SK-N-MC (cell line): ENCODE measurements around the gene TSEN2.

ENCODE experiments used
- DNase-seq: peaks from one replicate; pipeline ENCODE4 v3.0.0-alpha.2; 2011; ENCODE audit warnings: low read depth, low spot score
- H3K27ac ChIP-seq: fragments of 200-600 bp; sonication (generic); 2 replicates; pipeline ENCODE4 v1.5.1; 2016; ENCODE audit warnings: mixed run types
- H3K36me3 ChIP-seq: fragments of 200-600 bp; sonication (generic); 2 replicates; pipeline ENCODE4 v1.6.1; 2017; ENCODE audit warnings: antibody characterized with exemption, low read length, mixed read lengths; ENCODE audit not compliant: insufficient read depth
- H3K4me3 ChIP-seq: fragments of 200-600 bp; sonication (generic); 2 replicates; pipeline ENCODE4 v1.5.1; 2016
- H3K9ac ChIP-seq: fragments of 200-600 bp; sonication (generic); 2 replicates; pipeline ENCODE4 v1.8.0; 2017; ENCODE audit warnings: mixed run types, mixed read lengths; ENCODE audit not compliant: insufficient read length
- H3K9me3 ChIP-seq: fragments of 200-600 bp; sonication (generic); 2 replicates; pipeline ENCODE4 v1.6.1; 2017; ENCODE audit warnings: low read depth, mild to moderate bottlenecking, antibody characterized with exemption, low read length, moderate library complexity, mixed read lengths
- EZH2 ChIP-seq: fragments of 200-600 bp; sonication (generic); IDR thresholded peaks from one replicate; pipeline ENCODE4 v1.6.1; 2017; ENCODE audit warnings: antibody characterized with exemption
- FOXP2 ChIP-seq: optimal IDR thresholded peaks from 2 replicates; pipeline ENCODE3; 2011; ENCODE audit warnings: mild to moderate bottlenecking, moderate library complexity; ENCODE audit not compliant: insufficient read depth; ENCODE audit errors: extremely low read length, control extremely low read depth
- POLR2AphosphoS5 ChIP-seq: IDR thresholded peaks from 2 replicates; pipeline ENCODE4 v1.6.1; 2012; ENCODE audit warnings: mild to moderate bottlenecking, low read depth, low read length, borderline replicate concordance

TSEN2 gene

GRCh38 chr3:12513694-12514446 lies 29.6 kb downstream of the TSEN2 start:
- Histone ChIP-seq H3K36me3 (no peaks in the 10 kb centered on the region; the same call in 1 of the 2 replicates), H3K9me3 (no peaks in the 10 kb centered on the region), H3K27ac (no peak overlapping the region), H3K4me3 (no peak overlapping the region), H3K9ac (no peak overlapping the region)
- no peak for DNase-seq
- TF ChIP-seq EZH2 (no peak), POLR2AphosphoS5 (no peak), FOXP2 (no peak)

- TF ChIP-seq FOXP2 (no peak), POLR2AphosphoS5 (no peak), EZH2 (no peak)
Observed at GRCh38 chr3:12515631-12516030, 31.4 kb downstream of the TSEN2 start.

GRCh38 chr3:12516873-12517272 lies 32.6 kb downstream of the TSEN2 start:
- peaks cover 4% of the 10 kb centered on the region; the same call in 1 of the 2 replicates for H3K36me3 ChIP-seq
- H3K9me3 ChIP-seq = no peaks in the 10 kb centered on the region
- no peak for DNase-seq
- no peak overlapping the region for H3K4me3 ChIP-seq
- H3K9ac ChIP-seq = no peak overlapping the region
- no peak overlapping the region for H3K27ac ChIP-seq
- no peak for TF ChIP-seq EZH2
- TF ChIP-seq POLR2AphosphoS5 = no peak
- TF ChIP-seq FOXP2 = no peak

More at GRCh38 chr3:12515631-12516030, 31.4 kb downstream of the TSEN2 start:
- Histone ChIP-seq H3K36me3 (no peaks in the 10 kb centered on the region; the same call in 1 of the 2 replicates), H3K4me3 (no peak overlapping the region), H3K9me3 (no peaks in the 10 kb centered on the region), H3K27ac (no peak overlapping the region), H3K9ac (no peak overlapping the region)
- no peak for DNase-seq

GRCh38 chr3:12518261-12519028 lies 34.2 kb downstream of the TSEN2 start:
- TF ChIP-seq FOXP2 (no peak), POLR2AphosphoS5 (no peak), EZH2 (no peak)
- Histone ChIP-seq H3K36me3 (peaks cover 4% of the 10 kb centered on the region; the same call in 1 of the 2 replicates), H3K9me3 (no peaks in the 10 kb centered on the region), H3K4me3 (no peak overlapping the region), H3K27ac (no peak overlapping the region), H3K9ac (no peak overlapping the region)
- DNase-seq = no peak

GRCh38 chr3:12521010-12521409 lies 36.7 kb downstream of the TSEN2 start:
- 0 out of 2 replicates have a peak, but pooled peaks cover 4% of the 10 kb centered on the region for H3K36me3 ChIP-seq
- DNase-seq = no peak

GRCh38 chr3:12522721-12523120 lies 38.4 kb downstream of the TSEN2 start:
- DNase-seq = no peak
- Histone ChIP-seq H3K27ac (no peak overlapping the region), H3K9ac (no peak overlapping the region), H3K9me3 (no peaks in the 10 kb centered on the region), H3K4me3 (no peak overlapping the region), H3K36me3 (0 out of 2 replicates have a peak, but pooled peaks cover 4% of the 10 kb centered on the region)
- TF ChIP-seq FOXP2 (no peak), EZH2 (no peak), POLR2AphosphoS5 (no peak)

More at GRCh38 chr3:12521010-12521409, 36.7 kb downstream of the TSEN2 start:
- H3K9me3 ChIP-seq = no peaks in the 10 kb centered on the region
- no peak overlapping the region for H3K27ac ChIP-seq
- no peak overlapping the region for H3K4me3 ChIP-seq
- TF ChIP-seq EZH2 (no peak), FOXP2 (no peak), POLR2AphosphoS5 (no peak)
- H3K9ac ChIP-seq = no peak overlapping the region

GRCh38 chr3:12527757-12528143 lies 43.5 kb downstream of the TSEN2 start:
- no peak for TF ChIP-seq FOXP2
- TF ChIP-seq EZH2 = no peak
- TF ChIP-seq POLR2AphosphoS5 = no peak
- Histone ChIP-seq H3K27ac (no peak overlapping the region), H3K9ac (no peak overlapping the region), H3K4me3 (no peak overlapping the region), H3K9me3 (no peaks in the 10 kb centered on the region), H3K36me3 (peaks cover 10% of the 10 kb centered on the region; the same call in 1 of the 2 replicates)
- no peak for DNase-seq

- Histone ChIP-seq H3K27ac (no peak overlapping the region), H3K4me3 (no peak overlapping the region), H3K9me3 (no peaks in the 10 kb centered on the region), H3K36me3 (peaks cover 10% of the 10 kb centered on the region; the same call in 1 of the 2 replicates), H3K9ac (no peak overlapping the region)
- DNase-seq = no peak
- TF ChIP-seq FOXP2 (no peak), POLR2AphosphoS5 (no peak), EZH2 (no peak)
Observed at GRCh38 chr3:12532182-12532581, 47.9 kb downstream of the TSEN2 start.
